B cell (primary cell): ENCODE measurements around the gene CORO2B. TPM values are rescaled to one million over a fixed set of nuclear protein-coding genes. Genes with fewer than 3 reads are reported as not detected.

Source experiments
- ATAC-seq: fragments of 200-7000 bp; cut with Tn5 transposase; one replicate; pipeline ENCODE4 v1.10.0; 2021; ENCODE audit warnings: low read depth, mild to moderate bottlenecking, moderate number of reproducible peaks, moderate library complexity
- CTCF ChIA-PET: fragments of 350-600 bp; sonication (Branson Sonifier 250); formaldehyde crosslinking; loops from one replicate; lab custom pipeline; 2021; ENCODE audit warnings: antibody characterized with exemption, inconsistent platforms; lab: Charles Lee
- POLR2A ChIA-PET: fragments of 350-600 bp; sonication (Branson Sonifier 250); formaldehyde crosslinking; loops from one replicate; lab custom pipeline; 2021; ENCODE audit warnings: antibody characterized with exemption; lab: Charles Lee
- DNase-seq: peaks from one replicate; pipeline ENCODE4 v3.0.0; 2013
- H2AFZ ChIP-seq: 2 replicates; pipeline ENCODE4 v1.6.1; 2012; ENCODE audit warnings: mild to moderate bottlenecking, low read depth, low read length; ENCODE audit not compliant: insufficient read depth, poor library complexity, severe bottlenecking
- H3K27ac ChIP-seq, 2 donors: 1 replicate in 1 of 2; 2 replicates in 1 of 2; pipeline ENCODE4 v1.5.1; 2012 to 2013; ENCODE audit warnings: low read length in 2 of 2, mild to moderate bottlenecking in 2 of 2, moderate library complexity in 1 of 2
- H3K27me3 ChIP-seq, 4 experiments: fragments of 200-600 bp in 1 of 4; sonication (generic) in 1 of 4; replicated peaks in 1 of 4; 1 replicate in 2 of 4; 2 replicates in 2 of 4; pipeline versions ENCODE4 v1.6.1 to v1.7.0; 2013 to 2016; ENCODE audit warnings: low read length in 3 of 4, mild to moderate bottlenecking in 2 of 4, mixed read lengths in 1 of 4, moderate library complexity in 1 of 4; ENCODE audit not compliant: insufficient read depth in 4 of 4, control insufficient read depth in 3 of 4; ENCODE audit errors: control extremely low read depth in 1 of 4
- H3K36me3 ChIP-seq, 2 experiments: replicated peaks in 1 of 2; 1 replicate in 1 of 2; 2 replicates in 1 of 2; pipeline versions ENCODE4 v1.6.1 to v1.7.1; 2013; ENCODE audit warnings: low read length in 1 of 2; ENCODE audit not compliant: insufficient read depth in 2 of 2, control insufficient read depth in 1 of 2; ENCODE audit errors: control extremely low read depth in 1 of 2, extremely low read depth in 1 of 2
- H3K4me1 ChIP-seq, 2 donors: fragments of 200-600 bp in 1 of 2; sonication (generic) in 1 of 2; 1 replicate in 1 of 2; 2 replicates in 1 of 2; pipeline versions ENCODE4 v1.5.1 to v1.6.1; 2013 to 2017; ENCODE audit warnings: low read length in 2 of 2; ENCODE audit not compliant: control insufficient read depth in 2 of 2, insufficient read depth in 2 of 2
- H3K4me2 ChIP-seq: replicated peaks from 2 replicates; pipeline ENCODE3; 2012; ENCODE audit warnings: mild to moderate bottlenecking, low read depth, low read length; ENCODE audit not compliant: poor library complexity, severe bottlenecking
- H3K4me3 ChIP-seq, 5 experiments: fragments of 200-600 bp in 1 of 5; sonication (generic) in 1 of 5; 1 replicate in 3 of 5; 2 replicates in 2 of 5; pipeline versions ENCODE4 v1.5.1 to v1.7.0; 2011 to 2016; ENCODE audit warnings: low read length in 4 of 5, mild to moderate bottlenecking in 4 of 5, low read depth in 2 of 5, control low read depth in 1 of 5, moderate library complexity in 1 of 5; ENCODE audit not compliant: insufficient read depth in 1 of 5; ENCODE audit errors: control extremely low read depth in 1 of 5, extremely low read depth in 1 of 5
- H3K79me2 ChIP-seq: fragments of 200-600 bp; sonication (generic); one replicate; pipeline ENCODE4 v1.6.0; 2016; ENCODE audit warnings: low read length; ENCODE audit not compliant: control insufficient read depth, insufficient read depth
- H3K9ac ChIP-seq: fragments of 200-600 bp; sonication (generic); 2 replicates; pipeline ENCODE4 v1.6.1; 2017; ENCODE audit warnings: mild to moderate bottlenecking, low read length, moderate library complexity
- H3K9me3 ChIP-seq, 3 donors: one replicate each; pipeline versions ENCODE4 v1.6.1 to v1.7.1; 2013; ENCODE audit warnings: low read length in 2 of 3; ENCODE audit not compliant: control insufficient read depth in 2 of 3, insufficient read depth in 1 of 3; ENCODE audit errors: control extremely low read depth in 1 of 3
- H4K20me1 ChIP-seq: 2 replicates; pipeline ENCODE4 v1.6.0; 2012; ENCODE audit warnings: mild to moderate bottlenecking, low read length; ENCODE audit not compliant: insufficient read depth, control insufficient read depth, poor library complexity, severe bottlenecking
- H3K27ac Mint-ChIP-seq: one replicate; pipeline ENCODE4 v1.8.0; 2021; ENCODE audit warnings: mixed read lengths
- H3K27me3 Mint-ChIP-seq: one replicate; pipeline ENCODE4 v1.8.0; 2021; ENCODE audit warnings: mixed read lengths
- H3K4me1 Mint-ChIP-seq: one replicate; pipeline ENCODE4 v1.8.0; 2021; ENCODE audit warnings: mixed read lengths
- H3K4me3 Mint-ChIP-seq: one replicate; pipeline ENCODE4 v1.8.0; 2021; ENCODE audit warnings: mixed read lengths
- H3K9me3 Mint-ChIP-seq: one replicate; pipeline ENCODE4 v1.8.0; 2022; ENCODE audit warnings: mixed read lengths; ENCODE audit not compliant: insufficient read depth
- EZH2 ChIP-seq: IDR thresholded peaks from 2 replicates; pipeline ENCODE4 v1.6.1; 2012; ENCODE audit warnings: borderline replicate concordance, low read depth, mild to moderate bottlenecking, moderate library complexity, low read length; ENCODE audit not compliant: insufficient read depth, poor library complexity, severe bottlenecking
- WGBS: methylation state at CpG from one replicate; pipeline ENCODE4 v1.1.5; 2013; ENCODE audit warnings: missing lambda C conversion rate; ENCODE audit not compliant: insufficient coverage; 5-methylcytosine and 5-hydroxymethylcytosine counted together
- intact Hi-C: fragments of 100-400 bp; cut with micrococcal nuclease; formaldehyde crosslinking; loops from one replicate; pipeline ENCODE4 v1.10.0; 2022
- polyA plus RNA-seq: library from polyadenylated mRNA; depleted of rRNA; stranded (reverse); fragments of >200 nt; gene quantifications from 2 replicates; pipeline ENCODE4 v1.2.3, GENCODE V29; 2012
- total RNA-seq, 2 donors: library from RNA; stranded (reverse); fragments of 120-200 nt in 1 of 2; gene quantifications; 1 replicate in 1 of 2; 2 replicates in 1 of 2; pipeline versions ENCODE4 v1.2.3 to v1.2.4, GENCODE V29; 2013 to 2022

Gene CORO2B
- total and polyA plus RNA-seq, 2 donors (not counting 1 experiment from before 2014, with no cell fraction given) = 9.5 to 11.3 TPM

GRCh38 chr15:68700455-68701123 lies 121.8 kb downstream of the CORO2B start:
- no peak overlapping the region for H3K9ac ChIP-seq
- ChIA-PET POLR2A (no interaction called here), CTCF (interaction anchor here (0.6 to 1.3 kb wide), 2 partner anchors 151 to 447 kb away, joined by 3 read pairs; no protein-coding TSS in a partner anchor)
- DNase-seq (no peak), ATAC-seq (no peak)
- no peak overlapping the region for H3K27ac Mint-ChIP-seq
- H3K36me3 ChIP-seq = no peaks in the 10 kb centered on the region
- H3K9me3 Mint-ChIP-seq = no peaks in the 10 kb centered on the region
- H3K4me2 ChIP-seq = no peak overlapping the region
- intact Hi-C loops = no loop called here
- no peak overlapping the region for H3K4me3 ChIP-seq
- peaks cover 5% of the 10 kb centered on the region for H3K27me3 Mint-ChIP-seq
- H3K27ac ChIP-seq = no peak overlapping the region
- no peaks in the 10 kb centered on the region for H3K27me3 ChIP-seq
- H3K4me1 ChIP-seq = no peaks in the 10 kb centered on the region
- no peak for TF ChIP-seq EZH2
- H3K4me1 Mint-ChIP-seq = no peaks in the 10 kb centered on the region
- no peak overlapping the region for H2AFZ ChIP-seq
- WGBS = 45% methylated on average over 16 of the region's 19 CpGs
- no peaks in the 10 kb centered on the region for H4K20me1 ChIP-seq
- no peak overlapping the region for H3K4me3 Mint-ChIP-seq
- no peaks in the 10 kb centered on the region for H3K79me2 ChIP-seq
- H3K9me3 ChIP-seq = no peaks in the 10 kb centered on the region

- Histone ChIP-seq H3K9me3 (no peaks in the 10 kb centered on the region), H4K20me1 (no peaks in the 10 kb centered on the region), H3K79me2 (no peaks in the 10 kb centered on the region), H3K4me3 (no peak overlapping the region), H3K36me3 (no peaks in the 10 kb centered on the region), H3K27me3 (no peaks in the 10 kb centered on the region), H3K9ac (no peak overlapping the region), H3K4me1 (no peaks in the 10 kb centered on the region), H3K4me2 (no peak overlapping the region), H3K27ac (no peak overlapping the region), H2AFZ (no peak overlapping the region)
- ChIA-PET CTCF (no interaction called here), POLR2A (no interaction called here)
- no peak for DNase-seq
- WGBS = 97% methylated on average over 5 of the region's 6 CpGs
- H3K4me3 Mint-ChIP-seq = no peak overlapping the region
- peaks cover 5% of the 10 kb centered on the region for H3K27me3 Mint-ChIP-seq
- H3K9me3 Mint-ChIP-seq = no peaks in the 10 kb centered on the region
- intact Hi-C loops = no loop called here
- no peak overlapping the region for H3K27ac Mint-ChIP-seq
- no peaks in the 10 kb centered on the region for H3K4me1 Mint-ChIP-seq
- TF ChIP-seq EZH2 = no peak
- no peak for ATAC-seq
Measured at GRCh38 chr15:68701886-68702285, 123.1 kb downstream of the CORO2B start.
